Prostate gland (tissue), 2 donors: ENCODE results near the gene MAPK9. TPM values are rescaled to one million over a fixed set of nuclear protein-coding genes. Genes with fewer than 3 reads are reported as not detected.

ENCODE experiments used
- DNase-seq: peaks from one replicate; pipeline ENCODE4 v3.0.0-alpha.2; 2019; ENCODE audit warnings: low spot score
- H3K27ac ChIP-seq, 2 donors: fragments of 200-600 bp; sonication (generic); 2 replicates each; pipeline ENCODE4 v1.5.1; 2017 to 2019
- H3K27me3 ChIP-seq: fragments of 200-600 bp; sonication (generic); replicated peaks from 2 replicates; pipeline ENCODE4 v1.5.1; 2019; ENCODE audit not compliant: insufficient read depth
- H3K36me3 ChIP-seq, 2 donors: fragments of 200-600 bp; sonication (generic); 1 replicate in 1 of 2; 2 replicates in 1 of 2; pipeline versions ENCODE4 v1.5.1 to v1.8.1; 2017 to 2019
- H3K4me1 ChIP-seq: fragments of 200-600 bp; sonication (generic); replicated peaks from 2 replicates; pipeline ENCODE4 v1.5.1; 2019
- H3K4me3 ChIP-seq, 2 donors: fragments of 200-600 bp; sonication (generic); 2 replicates each; pipeline ENCODE4 v1.5.1; 2017 to 2019
- H3K9me3 ChIP-seq: fragments of 200-600 bp; sonication (generic); 2 replicates; pipeline ENCODE4 v1.5.1; 2017
- POLR2A ChIP-seq: fragments of 450-650 bp; IDR thresholded peaks from one replicate; pipeline ENCODE4 v1.6.1; 2016; ENCODE audit warnings: antibody characterized with exemption, mild to moderate bottlenecking
- POLR2AphosphoS5 ChIP-seq: sonication (generic); formaldehyde crosslinking; IDR thresholded peaks from one replicate; pipeline ENCODE4 v1.6.1; 2017; ENCODE audit warnings: antibody characterized with exemption
- WGBS: methylation state at CpG from one replicate; pipeline ENCODE4 v1.1.5; 2018; 5-methylcytosine and 5-hydroxymethylcytosine counted together
- intact Hi-C: fragments of 100-400 bp; cut with DNase I; formaldehyde crosslinking; loops from one replicate; pipeline ENCODE4 v1.14.2; 2022
- total RNA-seq, 2 donors: library from RNA; depleted of rRNA; stranded (reverse); fragments of >200 nt; gene quantifications; one replicate each; pipeline ENCODE4 v1.1.0, GENCODE V29; 2016
- TF ChIP-seq, protein P1 (sequence below), 4 experiments: fragments of 200-600 bp in 2 of 4; fragments of 450-650 bp in 2 of 4; sonication (generic) in 2 of 4; IDR thresholded peaks; 1 replicate in 3 of 4; 2 replicates in 1 of 4; pipeline ENCODE4 v1.5.1; 2016 to 2019; ENCODE audit warnings: antibody characterized with exemption in 4 of 4, mild to moderate bottlenecking in 2 of 4, moderate library complexity in 2 of 4

MAPK9 gene
- total RNA-seq, 2 donors from 2014 or later: 28.8 to 38.5 TPM

DNA sequence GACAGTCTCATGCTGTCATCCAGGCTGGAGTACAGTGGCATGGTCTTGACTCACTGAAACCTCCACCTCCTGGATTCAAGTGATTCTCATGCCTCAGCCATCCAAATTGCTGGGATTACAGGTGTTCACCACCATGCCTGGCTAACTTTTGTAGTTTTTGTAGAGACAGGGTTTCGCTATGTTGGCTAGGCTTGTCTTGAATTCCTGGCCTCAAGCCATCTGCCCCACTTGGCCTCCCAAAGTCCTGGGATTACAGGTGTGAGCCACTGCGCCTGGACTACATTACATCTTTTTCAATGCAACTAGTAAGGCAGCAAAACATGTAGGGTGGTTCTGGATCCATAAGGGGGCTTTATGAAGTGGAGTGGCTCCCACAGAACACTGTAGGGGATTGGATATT, 53.3 kb downstream of the MAPK9 start:
- Histone ChIP-seq H3K9me3 (no peaks in the 10 kb centered on the region), H3K27me3 (no peaks in the 10 kb centered on the region), H3K36me3 (peaks cover 3 to 6% of the 10 kb centered on the region in 2 donors), H3K27ac (no peak overlapping the region), H3K4me3 (no peak overlapping the region), H3K4me1 (no peaks in the 10 kb centered on the region)
- intact Hi-C loops: no loop called here
- WGBS: 100% methylated on average over 2 of the region's 2 CpGs
- no peak for DNase-seq
- TF ChIP-seq POLR2A: no peak
- no peak for TF ChIP-seq POLR2AphosphoS5
- TF ChIP-seq, protein P1, sequence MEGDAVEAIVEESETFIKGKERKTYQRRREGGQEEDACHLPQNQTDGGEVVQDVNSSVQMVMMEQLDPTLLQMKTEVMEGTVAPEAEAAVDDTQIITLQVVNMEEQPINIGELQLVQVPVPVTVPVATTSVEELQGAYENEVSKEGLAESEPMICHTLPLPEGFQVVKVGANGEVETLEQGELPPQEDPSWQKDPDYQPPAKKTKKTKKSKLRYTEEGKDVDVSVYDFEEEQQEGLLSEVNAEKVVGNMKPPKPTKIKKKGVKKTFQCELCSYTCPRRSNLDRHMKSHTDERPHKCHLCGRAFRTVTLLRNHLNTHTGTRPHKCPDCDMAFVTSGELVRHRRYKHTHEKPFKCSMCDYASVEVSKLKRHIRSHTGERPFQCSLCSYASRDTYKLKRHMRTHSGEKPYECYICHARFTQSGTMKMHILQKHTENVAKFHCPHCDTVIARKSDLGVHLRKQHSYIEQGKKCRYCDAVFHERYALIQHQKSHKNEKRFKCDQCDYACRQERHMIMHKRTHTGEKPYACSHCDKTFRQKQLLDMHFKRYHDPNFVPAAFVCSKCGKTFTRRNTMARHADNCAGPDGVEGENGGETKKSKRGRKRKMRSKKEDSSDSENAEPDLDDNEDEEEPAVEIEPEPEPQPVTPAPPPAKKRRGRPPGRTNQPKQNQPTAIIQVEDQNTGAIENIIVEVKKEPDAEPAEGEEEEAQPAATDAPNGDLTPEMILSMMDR (IDR thresholded peaks at IDR 0.05): no peak

DNA sequence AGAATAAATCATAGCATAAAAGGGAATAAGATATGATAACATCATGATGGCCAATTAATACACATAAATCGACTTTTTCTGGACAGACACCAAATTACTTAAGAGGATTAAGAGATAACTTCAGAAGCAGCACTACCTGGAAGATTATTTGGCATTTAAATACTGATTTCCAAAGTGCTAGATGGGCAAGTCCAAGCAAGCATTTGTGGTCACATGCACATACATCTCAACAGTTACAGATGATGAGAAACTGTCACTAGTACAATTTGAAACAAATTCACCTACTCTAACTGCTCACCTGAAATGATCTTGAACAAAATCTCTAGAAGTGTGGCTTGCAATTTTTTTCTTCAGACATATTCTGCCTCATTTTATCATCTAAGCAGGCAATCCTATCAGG, 56.0 kb downstream of the MAPK9 start:
- no peaks in the 10 kb centered on the region for H3K9me3 ChIP-seq
- no peaks in the 10 kb centered on the region for H3K27me3 ChIP-seq
- intact Hi-C loops: no loop called here
- no peaks in the 10 kb centered on the region for H3K4me1 ChIP-seq
- no peak for DNase-seq
- H3K36me3 ChIP-seq: peaks cover 3 to 6% of the 10 kb centered on the region in 2 donors
- no peak overlapping the region for H3K27ac ChIP-seq
- TF ChIP-seq POLR2A (no peak), POLR2AphosphoS5 (no peak)
- TF ChIP-seq, protein P1 (IDR thresholded peaks at IDR 0.05): no peak
- no peak overlapping the region for H3K4me3 ChIP-seq
- WGBS: 55% methylated on average over 1 of the region's 1 CpG

DNA sequence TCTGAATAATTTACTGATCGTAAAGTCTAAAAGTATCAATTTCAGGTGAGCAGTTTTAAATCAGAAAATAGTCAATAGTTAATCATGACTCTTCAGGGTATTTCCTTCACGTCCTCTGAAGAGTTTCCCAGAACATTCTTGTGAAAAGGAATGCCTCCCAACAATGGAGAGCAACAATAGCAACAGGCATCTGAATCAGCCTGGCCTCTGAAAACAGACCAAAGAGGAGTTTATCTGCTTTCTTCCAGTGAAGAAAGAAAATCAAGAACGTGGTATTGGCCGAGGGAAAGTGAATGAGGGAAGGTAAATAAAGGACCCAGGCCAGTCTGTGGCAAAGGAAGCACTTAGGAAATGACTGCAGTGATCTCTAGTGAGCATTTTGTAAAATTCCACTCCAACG, 56.8 kb downstream of the MAPK9 start:
- DNase-seq: no peak
- Histone ChIP-seq H3K4me3 (no peak overlapping the region), H3K36me3 (peaks cover 3% of the 10 kb centered on the region in 2 donors), H3K4me1 (no peaks in the 10 kb centered on the region), H3K27me3 (no peaks in the 10 kb centered on the region), H3K27ac (no peak overlapping the region), H3K9me3 (no peaks in the 10 kb centered on the region)
- 73% methylated on average over 5 of the region's 5 CpGs for WGBS
- intact Hi-C loops: no loop called here
- TF ChIP-seq POLR2AphosphoS5: no peak
- no peak for TF ChIP-seq POLR2A
- TF ChIP-seq, protein P1 (IDR thresholded peaks at IDR 0.05): no peak

DNA sequence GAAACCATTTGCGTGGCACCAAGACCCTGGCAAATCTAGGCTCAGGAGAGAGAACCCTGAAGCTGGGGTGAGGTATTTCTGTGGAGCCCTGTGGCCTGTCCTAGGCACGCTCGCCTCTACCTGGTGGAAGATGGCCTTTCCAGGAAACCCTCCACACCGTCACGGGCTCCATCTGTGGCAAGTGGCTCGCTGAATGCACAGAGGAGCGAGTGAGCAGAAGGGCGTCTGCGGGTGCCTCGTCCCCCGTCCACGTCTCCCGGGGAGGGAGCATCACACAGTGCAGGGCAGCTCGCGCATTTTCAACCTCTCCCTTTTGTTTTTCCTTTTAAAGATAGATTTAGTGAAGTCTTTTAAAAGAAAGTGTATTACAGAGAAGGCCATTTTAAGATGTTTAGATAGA, 57.6 kb downstream of the MAPK9 start:
- TF ChIP-seq, protein P1 (IDR thresholded peaks at IDR 0.05): no peak
- no peak for TF ChIP-seq POLR2AphosphoS5
- TF ChIP-seq POLR2A: no peak
- Histone ChIP-seq H3K4me3 (no peak overlapping the region), H3K9me3 (no peaks in the 10 kb centered on the region), H3K36me3 (peaks cover 3% of the 10 kb centered on the region in 2 donors), H3K27me3 (no peaks in the 10 kb centered on the region), H3K27ac (no peak overlapping the region), H3K4me1 (no peaks in the 10 kb centered on the region)
- no peak for DNase-seq
- intact Hi-C loops: no loop called here
- 90% methylated on average over 15 of the region's 15 CpGs for WGBS

DNA sequence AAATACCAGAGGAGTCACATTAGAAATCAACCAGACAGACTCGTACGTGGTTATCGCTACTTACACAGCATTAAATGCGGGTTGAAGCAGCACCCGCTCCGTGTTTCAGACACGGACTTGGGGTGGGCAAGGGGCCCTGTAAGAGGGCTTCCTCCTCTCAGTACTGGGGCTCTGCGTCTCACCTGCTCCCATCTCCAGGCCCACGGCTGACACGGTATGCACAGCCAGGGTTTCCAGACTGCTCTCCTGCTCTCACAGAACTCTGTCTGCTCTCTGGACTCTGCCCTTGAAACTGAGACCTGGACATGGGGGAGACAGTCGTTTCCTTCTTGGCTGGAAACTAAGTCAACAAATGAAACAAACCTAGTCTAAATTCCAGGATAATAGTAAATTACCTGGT, 58.2 kb downstream of the MAPK9 start:
- Histone ChIP-seq H3K9me3 (no peaks in the 10 kb centered on the region), H3K27ac (no peak overlapping the region), H3K4me1 (no peaks in the 10 kb centered on the region), H3K36me3 (peaks cover 3% of the 10 kb centered on the region in 2 donors), H3K27me3 (no peaks in the 10 kb centered on the region), H3K4me3 (no peak overlapping the region)
- no peak for DNase-seq
- WGBS: 84% methylated on average over 11 of the region's 11 CpGs
- TF ChIP-seq, protein P1 (IDR thresholded peaks at IDR 0.05): no peak
- TF ChIP-seq POLR2A (no peak), POLR2AphosphoS5 (no peak)
- intact Hi-C loops: no loop called here
